Neural cell (in vitro differentiated cells): Measurements from ENCODE around the gene FOXS1. TPM values are rescaled to one million over a fixed set of nuclear protein-coding genes. Genes with fewer than 3 reads are reported as not detected.

Experiments
- H2AFZ ChIP-seq: fragments of 200-600, 300-800 bp; sonication (generic), shearing (Covaris generic); 2 replicates; pipeline ENCODE4 v1.6.0; 2014; ENCODE audit warnings: low read depth, mild to moderate bottlenecking, antibody characterized with exemption, low read length, moderate library complexity
- H3F3A ChIP-seq: fragments of 200-600 bp; shearing (Covaris generic); 2 replicates; pipeline ENCODE4 v1.6.1; 2016; ENCODE audit warnings: mild to moderate bottlenecking, moderate library complexity, mixed read lengths, antibody characterized with exemption, low read length; ENCODE audit not compliant: insufficient read depth, poor library complexity, severe bottlenecking
- H3K27ac ChIP-seq: fragments of 200-600, 300-800 bp; sonication (generic), shearing (Covaris generic); 2 replicates; pipeline ENCODE4 v1.5.1; 2014; ENCODE audit warnings: mild to moderate bottlenecking, low read length, moderate library complexity
- H3K27me3 ChIP-seq: fragments of 300-800, 200-600 bp; sonication (generic), shearing (Covaris generic); 2 replicates; pipeline ENCODE4 v1.6.0; 2014; ENCODE audit warnings: mild to moderate bottlenecking, low read depth, low read length, moderate library complexity; ENCODE audit not compliant: insufficient read depth
- H3K36me3 ChIP-seq: fragments of 300-800, 200-600 bp; sonication (generic), shearing (Covaris generic); 2 replicates; pipeline ENCODE4 v1.5.1; 2014; ENCODE audit warnings: mild to moderate bottlenecking, antibody characterized with exemption, low read length, moderate library complexity; ENCODE audit not compliant: insufficient read depth
- H3K4me2 ChIP-seq: fragments of 300-800, 200-600 bp; sonication (generic), shearing (Covaris generic); 2 replicates; pipeline ENCODE4 v1.6.0; 2014; ENCODE audit warnings: mild to moderate bottlenecking, low read length
- H3K4me3 ChIP-seq: fragments of 300-800, 200-600 bp; sonication (generic), shearing (Covaris generic); 2 replicates; pipeline ENCODE4 v1.5.1; 2014; ENCODE audit warnings: mild to moderate bottlenecking, low read length, moderate library complexity
- H3K79me2 ChIP-seq: fragments of 200-600 bp; shearing (Covaris generic); replicated peaks from 2 replicates; pipeline ENCODE4 v1.6.0; 2014; ENCODE audit warnings: mild to moderate bottlenecking, low read length, moderate library complexity; ENCODE audit not compliant: insufficient read depth
- H3K9ac ChIP-seq: fragments of 300-800, 200-600 bp; sonication (generic), shearing (Covaris generic); 2 replicates; pipeline ENCODE4 v1.6.1; 2016; ENCODE audit warnings: mild to moderate bottlenecking, low read length, mixed read lengths
- H3K9me2 ChIP-seq: fragments of 200-600 bp; shearing (Covaris generic); 2 replicates; pipeline ENCODE4 v1.6.1; 2016; ENCODE audit warnings: mild to moderate bottlenecking, low read length, mixed read lengths; ENCODE audit not compliant: insufficient read depth
- H3K9me3 ChIP-seq: fragments of 200-600, 300-800 bp; sonication (generic), shearing (Covaris generic); 2 replicates; pipeline ENCODE4 v1.6.1; 2016; ENCODE audit warnings: mild to moderate bottlenecking, mixed run types, low read length, moderate library complexity, mixed read lengths
- H4K20me1 ChIP-seq: fragments of 200-600 bp; shearing (Covaris generic); 2 replicates; pipeline ENCODE4 v1.6.1; 2016; ENCODE audit warnings: mild to moderate bottlenecking, mixed run types; ENCODE audit not compliant: insufficient read depth
- EP300 ChIP-seq: fragments of 450-650 bp; conservative IDR thresholded peaks from 2 replicates; pipeline ENCODE4 v1.6.1; 2014; ENCODE audit warnings: antibody characterized with exemption, mild to moderate bottlenecking, moderate library complexity; ENCODE audit not compliant: poor library complexity, severe bottlenecking
- EZH2 ChIP-seq: fragments of 200-600, 300-800 bp; shearing (Covaris generic), sonication (generic); IDR thresholded peaks from 2 replicates; pipeline ENCODE4 v1.6.1; 2014; ENCODE audit warnings: antibody characterized with exemption, low read length, borderline replicate concordance, mild to moderate bottlenecking; ENCODE audit not compliant: insufficient read depth, poor library complexity, severe bottlenecking
- MXI1 ChIP-seq: fragments of 450-650 bp; conservative IDR thresholded peaks from 2 replicates; pipeline ENCODE4 v1.6.1; 2014; ENCODE audit warnings: antibody characterized with exemption, mild to moderate bottlenecking; ENCODE audit not compliant: poor library complexity, severe bottlenecking
- POLR2AphosphoS5 ChIP-seq: IDR thresholded peaks from 2 replicates; pipeline ENCODE4 v1.6.1; 2012
- RAD21 ChIP-seq: fragments of 450-650 bp; conservative IDR thresholded peaks from 2 replicates; pipeline ENCODE4 v1.6.1; 2014; ENCODE audit warnings: antibody characterized with exemption, mild to moderate bottlenecking, moderate library complexity
- REST ChIP-seq: IDR thresholded peaks from 2 replicates; pipeline ENCODE4 v1.6.1; 2012; ENCODE audit warnings: borderline replicate concordance
- SMC3 ChIP-seq: fragments of 450-650 bp; conservative IDR thresholded peaks from 2 replicates; pipeline ENCODE4 v1.6.1; 2014; ENCODE audit warnings: antibody characterized with exemption, mild to moderate bottlenecking, moderate library complexity; ENCODE audit not compliant: poor library complexity
- TAF1 ChIP-seq: IDR thresholded peaks from 2 replicates; pipeline ENCODE4 v1.6.1; 2012; ENCODE audit warnings: low read depth
- polyA plus RNA-seq: library from polyadenylated mRNA; depleted of rRNA; stranded (reverse); fragments of >200 nt; gene quantifications from 2 replicates; pipeline ENCODE4 v1.2.3, GENCODE V29; 2014
- TF ChIP-seq, protein P1 (sequence below): fragments of 450-650 bp; IDR thresholded peaks from 2 replicates; pipeline ENCODE4 v1.5.1; 2014; ENCODE audit warnings: antibody characterized with exemption, mild to moderate bottlenecking, moderate library complexity; ENCODE audit not compliant: poor library complexity, severe bottlenecking

Gene FOXS1
- polyA plus RNA-seq, 1 donor from 2014 or later: not detected

GRCh38 chr20:31840906-31841816 lies 4.2 kb downstream of the FOXS1 start:
- H3F3A ChIP-seq: no peaks in the 10 kb centered on the region
- H3K9me2 ChIP-seq: no peaks in the 10 kb centered on the region
- H3K4me3 ChIP-seq: no peak overlapping the region
- no peak overlapping the region for H3K27ac ChIP-seq
- TF ChIP-seq REST: no peak
- TF ChIP-seq EP300: no peak
- no peak for TF ChIP-seq SMC3
- TF ChIP-seq, protein P1, sequence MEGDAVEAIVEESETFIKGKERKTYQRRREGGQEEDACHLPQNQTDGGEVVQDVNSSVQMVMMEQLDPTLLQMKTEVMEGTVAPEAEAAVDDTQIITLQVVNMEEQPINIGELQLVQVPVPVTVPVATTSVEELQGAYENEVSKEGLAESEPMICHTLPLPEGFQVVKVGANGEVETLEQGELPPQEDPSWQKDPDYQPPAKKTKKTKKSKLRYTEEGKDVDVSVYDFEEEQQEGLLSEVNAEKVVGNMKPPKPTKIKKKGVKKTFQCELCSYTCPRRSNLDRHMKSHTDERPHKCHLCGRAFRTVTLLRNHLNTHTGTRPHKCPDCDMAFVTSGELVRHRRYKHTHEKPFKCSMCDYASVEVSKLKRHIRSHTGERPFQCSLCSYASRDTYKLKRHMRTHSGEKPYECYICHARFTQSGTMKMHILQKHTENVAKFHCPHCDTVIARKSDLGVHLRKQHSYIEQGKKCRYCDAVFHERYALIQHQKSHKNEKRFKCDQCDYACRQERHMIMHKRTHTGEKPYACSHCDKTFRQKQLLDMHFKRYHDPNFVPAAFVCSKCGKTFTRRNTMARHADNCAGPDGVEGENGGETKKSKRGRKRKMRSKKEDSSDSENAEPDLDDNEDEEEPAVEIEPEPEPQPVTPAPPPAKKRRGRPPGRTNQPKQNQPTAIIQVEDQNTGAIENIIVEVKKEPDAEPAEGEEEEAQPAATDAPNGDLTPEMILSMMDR: no peak
- TF ChIP-seq MXI1: no peak
- TF ChIP-seq EZH2: no peak
- TF ChIP-seq RAD21: no peak
- TF ChIP-seq POLR2AphosphoS5: no peak
- TF ChIP-seq TAF1: no peak
- H3K36me3 ChIP-seq: no peaks in the 10 kb centered on the region
- H3K9me3 ChIP-seq: no peaks in the 10 kb centered on the region
- H3K27me3 ChIP-seq: no peaks in the 10 kb centered on the region
- H4K20me1 ChIP-seq: no peaks in the 10 kb centered on the region
- H3K4me2 ChIP-seq: no peak overlapping the region
- H3K9ac ChIP-seq: no peak overlapping the region
- H3K79me2 ChIP-seq: no peaks in the 10 kb centered on the region
- no peak overlapping the region for H2AFZ ChIP-seq

- Histone ChIP-seq H3K4me3 (no peak overlapping the region), H3K9me3 (no peaks in the 10 kb centered on the region), H3K4me2 (no peak overlapping the region), H3K27me3 (no peaks in the 10 kb centered on the region), H3K9me2 (no peaks in the 10 kb centered on the region), H3K79me2 (no peaks in the 10 kb centered on the region), H3K36me3 (no peaks in the 10 kb centered on the region), H2AFZ (no peak overlapping the region), H3K9ac (no peak overlapping the region), H3K27ac (no peak overlapping the region), H3F3A (no peaks in the 10 kb centered on the region), H4K20me1 (no peaks in the 10 kb centered on the region)
- TF ChIP-seq EP300: no peak
- TF ChIP-seq TAF1: no peak
- TF ChIP-seq RAD21: no peak
- TF ChIP-seq EZH2: no peak
- no peak for TF ChIP-seq REST
Observed at GRCh38 chr20:31839782-31840487, 5.5 kb downstream of the FOXS1 start.
